Neural crest cell (in vitro differentiated cells): ENCODE measurements around the gene GALNT9. TPM values are rescaled to one million over a fixed set of nuclear protein-coding genes. Genes with fewer than 3 reads are reported as not detected.
A peak's percentile ranks its signal among the peaks of the same experiment; 100 is the strongest.

ENCODE experiments used
- DNase-seq: peaks from one replicate; pipeline ENCODE4 v3.0.0; 2021; ENCODE audit warnings: low read depth, mixed read lengths, low spot score
- H3K27ac Mint-ChIP-seq: one replicate; pipeline ENCODE4 v1.8.0; 2021; ENCODE audit warnings: mild to moderate bottlenecking, mixed read lengths; ENCODE audit not compliant: unreplicated experiment
- H3K27me3 Mint-ChIP-seq: 2 replicates; pipeline ENCODE4 v1.8.0; 2021; ENCODE audit warnings: low read depth, mild to moderate bottlenecking, mixed read lengths
- H3K36me3 Mint-ChIP-seq: 2 replicates; pipeline ENCODE4 v1.8.0; 2021; ENCODE audit warnings: low read depth, mild to moderate bottlenecking, mixed read lengths
- H3K4me1 Mint-ChIP-seq: 2 replicates; pipeline ENCODE4 v1.8.0; 2021; ENCODE audit warnings: mixed read lengths
- H3K4me3 Mint-ChIP-seq: one replicate; pipeline ENCODE4 v1.8.0; 2021; ENCODE audit warnings: mild to moderate bottlenecking, mixed read lengths
- H3K9me3 Mint-ChIP-seq: 2 replicates; pipeline ENCODE4 v1.8.0; 2021; ENCODE audit warnings: mixed read lengths
- CTCF ChIP-seq: fragments of 200-600 bp; sonication (generic); conservative IDR thresholded peaks from 2 replicates; pipeline ENCODE4 v1.5.0; 2021; ENCODE audit warnings: antibody characterized with exemption, mild to moderate bottlenecking
- total RNA-seq: library from RNA; stranded (reverse); gene quantifications from 2 replicates; pipeline ENCODE4 v1.2.1, GENCODE V29; 2021

GALNT9 gene
- total RNA-seq, 1 donor from 2014 or later, result 1.3 TPM

- Mint-ChIP-seq H3K4me3 (no peak overlapping the region), H3K36me3 (no peaks in the 10 kb centered on the region), H3K27ac (peak overlapping the region; percentile 89), H3K27me3 (peaks cover 51% of the 10 kb centered on the region), H3K4me1 (peaks cover 8% of the 10 kb centered on the region), H3K9me3 (no peaks in the 10 kb centered on the region)
- no peak for TF ChIP-seq CTCF
- no peak for DNase-seq
These were observed 4.3 kb downstream of the GALNT9 start for GRCh38 chr12:132324841-132325732.

DNA sequence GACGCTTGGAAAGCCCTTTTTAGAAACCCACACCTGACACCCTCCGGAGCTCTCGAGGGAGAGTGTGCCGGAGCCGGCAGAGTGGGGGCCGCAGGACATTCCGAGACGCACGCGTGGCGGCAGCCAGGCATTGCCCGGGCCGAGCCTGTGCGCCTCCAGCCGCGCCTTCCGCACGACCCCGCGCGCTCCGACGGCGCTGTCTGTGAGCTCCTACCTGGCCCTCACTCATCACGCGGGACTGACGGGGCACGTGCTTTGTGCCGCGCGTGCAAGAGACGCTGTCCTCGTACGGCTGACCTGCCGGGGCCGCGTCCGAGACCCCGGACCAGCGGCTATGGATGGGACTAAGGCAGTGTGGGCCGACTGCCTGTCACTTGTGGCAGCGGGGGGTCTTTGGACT, 5.2 kb downstream of the GALNT9 start:
- no peak for TF ChIP-seq CTCF
- Mint-ChIP-seq H3K4me1 (peaks cover 8% of the 10 kb centered on the region), H3K9me3 (no peaks in the 10 kb centered on the region), H3K27me3 (peaks cover 51% of the 10 kb centered on the region), H3K4me3 (no peak overlapping the region), H3K36me3 (no peaks in the 10 kb centered on the region), H3K27ac (no peak overlapping the region)
- no peak for DNase-seq

DNA sequence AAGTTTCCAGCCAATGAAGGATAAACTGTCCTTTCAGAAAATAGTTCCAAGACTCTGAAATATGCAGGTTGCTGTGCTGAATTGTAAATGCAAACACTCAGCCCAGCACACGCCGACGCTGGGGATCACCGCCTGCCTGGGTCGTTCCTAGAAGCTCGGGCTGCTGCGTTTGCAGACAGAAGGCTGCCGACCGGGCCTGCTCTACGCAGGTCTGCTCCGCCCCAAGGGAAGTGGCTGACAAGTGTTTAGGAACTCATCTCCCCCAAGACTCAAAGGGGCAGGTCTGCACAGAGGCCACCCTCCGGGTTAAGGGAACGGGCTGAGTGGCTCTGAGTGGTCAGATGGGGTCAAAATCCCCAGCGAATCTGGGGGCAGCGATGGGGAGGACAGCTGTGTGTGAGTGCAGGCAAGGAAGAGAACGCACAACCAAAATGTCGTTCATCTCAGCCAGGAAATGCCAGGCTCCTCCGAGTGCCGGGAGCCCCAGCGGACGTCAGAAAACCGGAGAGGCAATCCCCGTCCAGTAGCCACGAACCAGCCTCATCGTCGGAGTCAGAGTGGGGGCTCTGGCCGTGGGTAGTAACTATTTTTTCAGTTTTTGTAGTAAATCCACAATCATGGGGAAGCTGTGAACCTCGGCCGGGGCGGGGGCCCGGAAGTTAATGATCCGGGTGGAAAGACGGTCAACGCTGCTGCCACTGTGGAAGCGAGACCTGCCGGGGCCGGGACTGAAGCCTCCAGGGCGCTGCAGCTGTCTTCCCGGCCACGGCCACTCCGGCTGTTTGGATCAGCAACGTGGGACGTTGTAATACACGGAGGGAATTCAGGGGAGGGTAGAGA, 6.0 kb downstream of the GALNT9 start:
- no peaks in the 10 kb centered on the region for H3K9me3 Mint-ChIP-seq
- TF ChIP-seq CTCF, result no peak
- DNase-seq, result no peak
- no peak overlapping the region for H3K27ac Mint-ChIP-seq
- no peak overlapping the region for H3K4me3 Mint-ChIP-seq
- peaks cover 45% of the 10 kb centered on the region for H3K27me3 Mint-ChIP-seq
- H3K36me3 Mint-ChIP-seq, result no peaks in the 10 kb centered on the region
- peaks cover 8% of the 10 kb centered on the region for H3K4me1 Mint-ChIP-seq

GRCh38 chr12:132322206-132323132, 6.9 kb downstream of the GALNT9 start:
- H3K36me3 Mint-ChIP-seq, result no peaks in the 10 kb centered on the region
- no peak for TF ChIP-seq CTCF
- peaks cover 36% of the 10 kb centered on the region for H3K27me3 Mint-ChIP-seq
- H3K9me3 Mint-ChIP-seq, result no peaks in the 10 kb centered on the region
- DNase-seq, result no peak
- H3K4me1 Mint-ChIP-seq, result peaks cover 8% of the 10 kb centered on the region
- H3K4me3 Mint-ChIP-seq, result no peak overlapping the region
- H3K27ac Mint-ChIP-seq, result no peak overlapping the region
